DLD1 (cell line): ENCODE data around the gene PADI2.

Experiments used
- in situ Hi-C: cut with HindIII; loops from 2 replicates; pipeline ENCODE4 v1.10.0; 2017; ENCODE audit warnings: low sequenced_read_pairs

PADI2 gene

DNA sequence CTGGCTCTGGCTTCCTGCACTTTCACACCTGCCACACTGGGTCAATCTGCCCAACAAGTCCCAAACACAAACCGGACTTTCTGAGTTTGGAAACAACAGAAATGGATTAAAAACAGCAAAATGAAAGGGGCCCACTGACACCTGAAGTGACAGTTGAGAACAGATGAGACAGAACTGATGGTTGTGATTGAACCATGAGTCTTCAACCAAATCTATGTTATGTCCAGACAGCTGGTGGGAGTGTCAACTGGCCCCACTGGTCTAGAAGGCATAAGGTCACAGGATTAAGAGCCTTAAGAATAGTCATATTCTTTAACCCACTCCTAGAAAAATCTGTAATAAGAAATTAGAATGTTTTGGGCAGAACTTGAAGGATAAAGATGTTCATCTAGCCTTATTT lies 94.5 kb downstream of the PADI2 start:
- in situ Hi-C loops: no loop called here

- in situ Hi-C loops: no loop called here
These were observed 95.7 kb downstream of the PADI2 start for GRCh38 chr1:17023573-17023972.

GRCh38 chr1:17023102-17023501 lies 96.1 kb downstream of the PADI2 start:
- in situ Hi-C loops: no loop called here

DNA sequence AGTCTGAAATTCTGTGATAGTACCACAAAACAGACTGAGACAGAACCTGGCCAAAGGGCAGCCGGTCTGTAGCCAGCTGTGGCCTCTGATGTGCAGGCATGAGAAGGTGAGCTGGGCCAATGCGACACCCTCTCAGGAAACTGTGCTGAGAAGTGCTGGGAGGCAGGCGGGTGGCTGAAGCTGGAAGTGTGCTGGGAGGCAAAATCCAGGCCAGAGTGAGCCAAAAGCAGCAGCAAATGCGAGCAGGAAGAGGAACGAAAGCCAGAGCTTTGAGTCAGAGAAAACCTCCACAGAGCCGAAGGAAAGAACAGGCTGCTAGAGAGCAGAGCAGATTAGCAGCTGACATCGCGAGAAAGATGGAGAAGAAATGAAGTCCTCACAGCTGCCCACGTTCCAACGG lies 97.4 kb downstream of the PADI2 start:
- in situ Hi-C loops: no loop called here

DNA sequence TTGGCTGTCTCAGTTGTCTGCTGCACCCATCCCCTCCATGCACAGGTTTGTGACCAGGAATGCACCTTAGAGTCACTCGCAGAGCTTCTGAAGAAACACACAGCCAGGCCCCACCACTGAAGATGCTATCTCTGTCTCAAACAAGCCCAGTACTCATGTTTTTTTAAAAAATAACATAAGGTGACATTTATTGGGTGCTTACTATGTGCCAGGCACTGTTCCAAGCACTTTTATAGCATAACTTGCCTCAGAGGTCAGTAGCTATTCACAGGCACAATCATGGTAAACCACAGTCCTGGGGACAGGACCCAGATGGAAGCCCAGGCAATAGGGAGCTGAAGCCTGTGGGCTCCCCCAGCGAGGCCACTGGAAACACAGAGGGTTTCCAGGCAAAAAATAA lies 98.7 kb downstream of the PADI2 start:
- in situ Hi-C loops: no loop called here

GRCh38 chr1:17018849-17019248 lies 100.4 kb downstream of the PADI2 start:
- in situ Hi-C loops: no loop called here

- in situ Hi-C loops: no loop called here
These were observed 101.8 kb downstream of the PADI2 start for GRCh38 chr1:17017435-17017834.
